Stomach smooth muscle (tissue), 2 donors: ENCODE data around the gene CEP128.

Experiments
- H3K27ac ChIP-seq: one replicate; pipeline ENCODE4 v1.7.0; 2013; ENCODE audit warnings: mild to moderate bottlenecking, low read length, inconsistent platforms
- H3K27me3 ChIP-seq, 2 donors: one replicate each; pipeline ENCODE4 v1.7.0; 2013; ENCODE audit warnings: low read length in 2 of 2; ENCODE audit not compliant: insufficient read depth in 2 of 2, control insufficient read depth in 1 of 2
- H3K36me3 ChIP-seq, 2 donors: one replicate each; pipeline ENCODE4 v1.7.0; 2013; ENCODE audit warnings: low read length in 2 of 2; ENCODE audit not compliant: control insufficient read depth in 2 of 2, insufficient read depth in 2 of 2
- H3K4me1 ChIP-seq: one replicate; pipeline ENCODE4 v1.7.0; 2013; ENCODE audit warnings: low read length; ENCODE audit not compliant: control insufficient read depth, insufficient read depth
- H3K4me3 ChIP-seq, 2 donors: one replicate each; pipeline ENCODE4 v1.7.0; 2013; ENCODE audit warnings: low read length in 2 of 2
- H3K9ac ChIP-seq, 2 donors: one replicate each; pipeline ENCODE4 v1.7.0; 2013; ENCODE audit warnings: low read length in 2 of 2, mild to moderate bottlenecking in 1 of 2
- H3K9me3 ChIP-seq, 2 donors: one replicate each; pipeline ENCODE4 v1.7.0; 2013; ENCODE audit warnings: low read length in 2 of 2; ENCODE audit not compliant: control insufficient read depth in 2 of 2
- donor health status: healthy.
- donor health status: Pancreatic carcinoma.

The CEP128 gene

DNA sequence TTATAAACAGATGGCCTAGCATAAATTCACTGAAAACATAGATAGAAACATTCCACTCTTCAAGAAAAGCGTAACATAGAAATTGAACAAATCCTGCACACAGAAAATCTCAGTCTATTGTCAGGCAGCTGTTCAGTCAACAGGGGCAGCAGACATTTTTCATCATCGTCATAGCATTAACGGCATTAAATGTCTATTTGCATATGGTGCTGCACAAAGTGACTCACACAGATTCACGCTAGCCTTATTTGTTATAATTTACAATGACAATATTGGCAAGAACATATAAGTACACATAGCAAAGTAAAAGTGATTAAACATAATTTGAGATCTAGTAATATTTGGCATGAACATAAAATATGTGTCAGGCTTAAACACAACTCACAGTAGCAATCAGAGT lies 95.7 kb downstream of the CEP128 start:
- Histone ChIP-seq H3K27ac (no peak overlapping the region), H3K27me3 (no peaks in the 10 kb centered on the region), H3K9me3 (no peaks in the 10 kb centered on the region)

GRCh38 chr14:80844872-80845271 lies 96.7 kb downstream of the CEP128 start:
- H3K36me3 ChIP-seq = no peaks in the 10 kb centered on the region
- no peak overlapping the region for H3K27ac ChIP-seq
- no peak overlapping the region for H3K9ac ChIP-seq
- H3K27me3 ChIP-seq = no peaks in the 10 kb centered on the region
- no peak overlapping the region for H3K4me3 ChIP-seq
- H3K4me1 ChIP-seq = no peaks in the 10 kb centered on the region
- no peaks in the 10 kb centered on the region for H3K9me3 ChIP-seq

More for the DNA sequence above, 95.7 kb downstream of the CEP128 start:
- no peak overlapping the region for H3K4me3 ChIP-seq
- H3K9ac ChIP-seq = no peak overlapping the region
- no peaks in the 10 kb centered on the region for H3K36me3 ChIP-seq
- H3K4me1 ChIP-seq = no peaks in the 10 kb centered on the region

DNA sequence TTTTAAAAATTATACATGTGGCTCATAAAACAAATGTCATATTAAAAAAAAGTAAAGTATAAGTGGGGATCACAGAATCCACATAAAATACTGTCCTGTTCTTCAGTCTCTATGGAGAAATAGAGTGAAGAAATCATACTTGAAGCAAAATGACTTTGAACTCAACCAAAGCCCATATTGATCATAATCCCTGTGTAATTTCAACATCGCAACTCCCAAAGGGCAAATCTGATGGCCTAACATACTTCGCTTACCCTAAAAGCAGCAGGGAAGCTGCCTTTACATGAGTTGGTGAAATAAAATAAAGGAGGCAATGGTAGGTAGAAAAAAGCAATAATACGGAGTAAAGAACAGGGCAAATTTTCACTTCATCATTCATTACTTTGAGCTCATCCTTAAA lies 101.8 kb downstream of the CEP128 start:
- H3K27ac ChIP-seq = no peak overlapping the region
- H3K9ac ChIP-seq = no peak overlapping the region
- no peak overlapping the region for H3K4me3 ChIP-seq
- H3K4me1 ChIP-seq = no peaks in the 10 kb centered on the region
- H3K27me3 ChIP-seq = no peaks in the 10 kb centered on the region
- no peaks in the 10 kb centered on the region for H3K36me3 ChIP-seq
- H3K9me3 ChIP-seq = no peaks in the 10 kb centered on the region

GRCh38 chr14:80809663-80810062 lies 131.9 kb downstream of the CEP128 start:
- Histone ChIP-seq H3K27me3 (no peaks in the 10 kb centered on the region), H3K9me3 (peaks cover 0 to 8% of the 10 kb centered on the region in 2 donors), H3K4me1 (no peaks in the 10 kb centered on the region), H3K4me3 (no peak overlapping the region), H3K36me3 (no peaks in the 10 kb centered on the region), H3K9ac (no peak overlapping the region), H3K27ac (no peak overlapping the region)

- H3K4me1 ChIP-seq = no peaks in the 10 kb centered on the region
- H3K9me3 ChIP-seq = peaks cover 0 to 5% of the 10 kb centered on the region in 2 donors
- H3K36me3 ChIP-seq = no peaks in the 10 kb centered on the region
- H3K4me3 ChIP-seq = no peak overlapping the region
- H3K27ac ChIP-seq = no peak overlapping the region
- no peak overlapping the region for H3K9ac ChIP-seq
- no peaks in the 10 kb centered on the region for H3K27me3 ChIP-seq
These were observed 136.4 kb downstream of the CEP128 start for GRCh38 chr14:80805136-80805535.

GRCh38 chr14:80798878-80799277 lies 142.7 kb downstream of the CEP128 start:
- Histone ChIP-seq H3K9ac (no peak overlapping the region), H3K9me3 (no peaks in the 10 kb centered on the region), H3K4me1 (no peaks in the 10 kb centered on the region), H3K27ac (no peak overlapping the region), H3K4me3 (no peak overlapping the region), H3K36me3 (no peaks in the 10 kb centered on the region), H3K27me3 (no peaks in the 10 kb centered on the region)

GRCh38 chr14:80798211-80798610 lies 143.3 kb downstream of the CEP128 start:
- Histone ChIP-seq H3K4me1 (no peaks in the 10 kb centered on the region), H3K9ac (no peak overlapping the region), H3K36me3 (no peaks in the 10 kb centered on the region), H3K27ac (no peak overlapping the region), H3K9me3 (no peaks in the 10 kb centered on the region), H3K27me3 (no peaks in the 10 kb centered on the region), H3K4me3 (no peak overlapping the region)

GRCh38 chr14:80792771-80793170 lies 148.8 kb downstream of the CEP128 start:
- no peak overlapping the region for H3K27ac ChIP-seq
- H3K36me3 ChIP-seq = peaks cover 0 to 4% of the 10 kb centered on the region in 2 donors
- H3K4me1 ChIP-seq = no peaks in the 10 kb centered on the region
- no peak overlapping the region for H3K4me3 ChIP-seq
- H3K9me3 ChIP-seq = no peaks in the 10 kb centered on the region
- no peaks in the 10 kb centered on the region for H3K27me3 ChIP-seq
- H3K9ac ChIP-seq = no peak overlapping the region

DNA sequence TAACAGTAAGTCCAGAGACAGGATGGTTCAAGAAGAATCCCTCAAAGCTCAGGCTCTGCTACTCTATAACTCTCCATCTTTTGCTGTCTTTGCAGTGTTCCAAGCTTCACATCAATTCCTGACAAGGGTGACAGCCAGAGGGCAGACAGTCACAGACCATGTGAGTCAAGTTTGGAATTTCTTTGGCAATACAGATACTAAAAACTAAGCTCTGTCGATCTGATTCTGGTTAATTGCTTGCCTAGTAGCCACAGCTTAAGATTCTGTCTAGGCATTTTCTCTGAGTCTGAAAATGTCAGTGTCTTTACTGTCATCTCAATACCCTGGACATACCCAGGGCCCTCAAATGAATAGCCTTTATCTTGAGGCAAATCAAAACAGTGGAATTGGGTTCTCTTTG lies 153.7 kb downstream of the CEP128 start:
- no peaks in the 10 kb centered on the region for H3K4me1 ChIP-seq
- no peak overlapping the region for H3K27ac ChIP-seq
- H3K9me3 ChIP-seq = no peaks in the 10 kb centered on the region
- no peaks in the 10 kb centered on the region for H3K27me3 ChIP-seq
- peaks cover 0 to 3% of the 10 kb centered on the region in 2 donors for H3K36me3 ChIP-seq
- H3K4me3 ChIP-seq = no peak overlapping the region
- no peak overlapping the region for H3K9ac ChIP-seq

DNA sequence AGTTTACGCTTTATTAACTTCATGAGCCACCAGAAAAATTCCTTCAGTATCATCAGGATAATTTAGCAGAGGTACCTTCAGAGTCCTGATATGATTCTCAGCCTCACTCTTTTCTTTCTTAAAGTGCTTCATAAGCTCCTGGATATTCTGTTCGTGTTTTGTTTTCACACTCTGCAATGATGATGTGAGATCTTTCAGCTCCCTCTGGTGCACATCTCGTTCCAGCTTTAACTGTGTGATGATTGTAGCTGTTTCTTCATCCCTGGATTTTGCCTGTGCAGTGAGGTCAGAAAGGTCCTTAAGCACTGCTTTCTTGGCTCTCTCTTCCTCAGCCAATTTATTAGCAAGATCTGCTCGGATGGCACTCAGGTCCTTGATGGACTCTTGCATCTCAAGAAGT lies 156.7 kb downstream of the CEP128 start:
- Histone ChIP-seq H3K9me3 (no peaks in the 10 kb centered on the region), H3K4me3 (no peak overlapping the region), H3K27ac (no peak overlapping the region), H3K36me3 (no peaks in the 10 kb centered on the region), H3K4me1 (no peaks in the 10 kb centered on the region), H3K27me3 (no peaks in the 10 kb centered on the region), H3K9ac (no peak overlapping the region)

DNA sequence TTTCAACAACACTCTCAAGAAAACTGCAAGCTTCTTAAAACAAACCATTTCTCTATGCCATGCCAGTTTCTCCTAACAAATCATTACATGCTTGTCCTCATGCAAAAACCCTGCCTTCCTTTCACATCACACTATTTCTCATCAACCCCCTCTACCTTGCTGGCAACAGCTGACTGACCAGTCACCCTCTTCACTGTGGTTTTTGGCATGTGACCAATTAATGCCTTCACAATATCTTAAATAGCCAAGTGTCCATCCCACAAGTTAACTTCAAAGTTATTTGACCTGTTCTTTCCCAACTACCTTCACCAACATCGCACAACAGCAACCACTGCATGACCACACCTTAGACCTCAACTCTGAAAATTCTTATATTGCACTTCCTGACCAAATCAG lies 159.6 kb downstream of the CEP128 start:
- Histone ChIP-seq H3K36me3 (no peaks in the 10 kb centered on the region), H3K27me3 (no peaks in the 10 kb centered on the region), H3K27ac (no peak overlapping the region), H3K9me3 (no peaks in the 10 kb centered on the region), H3K4me1 (no peaks in the 10 kb centered on the region), H3K9ac (no peak overlapping the region), H3K4me3 (no peak overlapping the region)
